Anterior cingulate cortex (tissue), 58 donors: ENCODE data around the gene ZNF76.
A peak's percentile ranks its signal among the peaks of the same experiment; 100 is the strongest.
"Not testable (repeated sequence)": the region's sequence is repeated elsewhere in the genome, so short reads cannot be mapped to it uniquely, and the experiment has no call there.

Source experiments
- DNase-seq, 58 donors: peaks; one replicate each; lab custom pipeline; 2025; lab: John Stamatoyannopoulos, UW

The ZNF76 gene

GRCh38 chr6:35319346-35320030, 60.0 kb downstream of the ZNF76 start:
- no peak for DNase-seq

- DNase-seq, result no peak
These were observed 60.5 kb downstream of the ZNF76 start for GRCh38 chr6:35320031-35320410.

- no peak for DNase-seq
These were observed 61.6 kb downstream of the ZNF76 start for GRCh38 chr6:35321091-35321490.

GRCh38 chr6:35327349-35328027, 68.0 kb downstream of the ZNF76 start:
- peak in 21 of 58 donors; percentile 2 to 57 (median 16) for DNase-seq

- DNase-seq, result no peak
These were observed 68.7 kb downstream of the ZNF76 start for GRCh38 chr6:35328108-35328723.

- DNase-seq, result not testable (repeated sequence)
These were observed 69.4 kb downstream of the ZNF76 start for GRCh38 chr6:35328965-35329364.

GRCh38 chr6:35330541-35331119, 71.1 kb downstream of the ZNF76 start:
- no peak for DNase-seq

- not testable (repeated sequence) for DNase-seq
These were observed 72.7 kb downstream of the ZNF76 start for GRCh38 chr6:35332074-35332887.

GRCh38 chr6:35341557-35341956, 82.0 kb downstream of the ZNF76 start:
- DNase-seq, result no peak

- DNase-seq, result peak; percentile 69 to 99 (median 97)
These were observed 82.9 kb downstream of the ZNF76 start, which contains the start of gene PPARD for GRCh38 chr6:35342258-35343091. Gene PPARD (plus strand): TSS chr6:35342558. CDS start chr6:35411088, 68,530 bp downstream.

- DNase-seq, result peak in 9 of 58 donors; percentile 8 to 29 (median 15)
These were observed 83.7 kb downstream of the ZNF76 start for GRCh38 chr6:35343092-35343834.

- no peak for DNase-seq
These were observed 84.5 kb downstream of the ZNF76 start for GRCh38 chr6:35343835-35344550.
